Activated CD4-positive, alpha-beta memory T cell treated with anti-CD3 and anti-CD28 coated beads for 36 hours (primary cell): ENCODE results near the gene MDH1B. TPM values are rescaled to one million over a fixed set of nuclear protein-coding genes. Genes with fewer than 3 reads are reported as not detected.

Experiments
- CTCF ChIA-PET: fragments of 350-600 bp; sonication (Branson Sonifier 250); formaldehyde crosslinking; loops from one replicate; lab custom pipeline; 2021; ENCODE audit warnings: antibody characterized with exemption, inconsistent platforms; lab: Charles Lee
- POLR2A ChIA-PET: fragments of 350-600 bp; sonication (Branson Sonifier 250); formaldehyde crosslinking; loops from one replicate; lab custom pipeline; 2021; ENCODE audit warnings: antibody characterized with exemption; lab: Charles Lee
- DNase-seq: peaks from one replicate; pipeline ENCODE4 v3.0.0-alpha.2; 2020
- H3K27ac Mint-ChIP-seq: one replicate; pipeline ENCODE4 v1.8.0; 2021; ENCODE audit warnings: mixed read lengths
- H3K27me3 Mint-ChIP-seq: one replicate; pipeline ENCODE4 v1.8.0; 2021; ENCODE audit warnings: mixed read lengths
- H3K36me3 Mint-ChIP-seq: one replicate; pipeline ENCODE4 v1.8.0; 2021; ENCODE audit warnings: mixed read lengths
- H3K4me1 Mint-ChIP-seq: one replicate; pipeline ENCODE4 v1.8.0; 2021; ENCODE audit warnings: low read depth, mixed read lengths
- H3K4me3 Mint-ChIP-seq: one replicate; pipeline ENCODE4 v1.8.0; 2021; ENCODE audit warnings: mild to moderate bottlenecking, mixed read lengths
- H3K9me3 Mint-ChIP-seq: one replicate; pipeline ENCODE4 v1.8.0; 2021; ENCODE audit warnings: mixed read lengths
- intact Hi-C: fragments of 100-400 bp; cut with micrococcal nuclease; formaldehyde crosslinking; loops from one replicate; pipeline ENCODE4 v1.15.1; 2023
- total RNA-seq, 2 experiments: library from RNA; stranded (reverse); gene quantifications; one replicate each; pipeline ENCODE4 v1.2.3, GENCODE V29; 2021

Gene MDH1B
- total RNA-seq, 2 experiments from 2014 or later = 0.74 to 0.87 TPM

- Mint-ChIP-seq H3K4me1 (peaks cover 29% of the 10 kb centered on the region), H3K27ac (peak overlapping the region; percentile 96), H3K27me3 (no peaks in the 10 kb centered on the region), H3K36me3 (peaks cover 10% of the 10 kb centered on the region), H3K4me3 (peak overlapping the region; percentile 93), H3K9me3 (no peaks in the 10 kb centered on the region)
- intact Hi-C loops = loop anchor here (1.0 to 10.0 kb wide), 10 partner anchors 27 to 1503 kb away; partner anchors contain the start of genes CREB1, EEF1B2, INO80D and NDUFS1
- ChIA-PET CTCF (interaction anchor here (0.9 to 2.1 kb wide), 5 partner anchors 17 to 48 kb away, joined by 3 to 9 read pairs (median 3); no protein-coding TSS in a partner anchor), POLR2A (interaction anchor here (0.9 to 1.6 kb wide), 6 partner anchors 10 to 766 kb away, joined by 3 to 11 read pairs (median 4); partner anchors contain the start of genes CREB1 and KLF7)
- no peak for DNase-seq
These were observed 371 bp downstream of the MDH1B start for GRCh38 chr2:206764673-206765241.

GRCh38 chr2:206756816-206757215, 8.3 kb downstream of the MDH1B start:
- H3K4me3 Mint-ChIP-seq = no peak overlapping the region
- H3K4me1 Mint-ChIP-seq = no peaks in the 10 kb centered on the region
- H3K27ac Mint-ChIP-seq = no peak overlapping the region
- ChIA-PET CTCF (no interaction called here), POLR2A (no interaction called here)
- no peaks in the 10 kb centered on the region for H3K9me3 Mint-ChIP-seq
- intact Hi-C loops = no loop called here
- H3K27me3 Mint-ChIP-seq = peaks cover 21% of the 10 kb centered on the region
- DNase-seq = no peak
- no peaks in the 10 kb centered on the region for H3K36me3 Mint-ChIP-seq

GRCh38 chr2:206740800-206741199, 24.3 kb downstream of the MDH1B start:
- H3K4me1 Mint-ChIP-seq = peaks cover 3% of the 10 kb centered on the region
- ChIA-PET POLR2A (no interaction called here), CTCF (no interaction called here)
- H3K36me3 Mint-ChIP-seq = no peaks in the 10 kb centered on the region
- intact Hi-C loops = no loop called here
- no peak overlapping the region for H3K4me3 Mint-ChIP-seq
- H3K9me3 Mint-ChIP-seq = no peaks in the 10 kb centered on the region
- H3K27ac Mint-ChIP-seq = no peak overlapping the region
- peaks cover 13% of the 10 kb centered on the region for H3K27me3 Mint-ChIP-seq
- no peak for DNase-seq

GRCh38 chr2:206739271-206739670, 25.9 kb downstream of the MDH1B start:
- ChIA-PET POLR2A (no interaction called here), CTCF (no interaction called here)
- Mint-ChIP-seq H3K27me3 (peaks cover 15% of the 10 kb centered on the region), H3K4me1 (peaks cover 3% of the 10 kb centered on the region), H3K36me3 (no peaks in the 10 kb centered on the region), H3K9me3 (no peaks in the 10 kb centered on the region), H3K27ac (no peak overlapping the region), H3K4me3 (no peak overlapping the region)
- intact Hi-C loops = no loop called here
- DNase-seq = no peak

- POLR2A ChIA-PET = interaction anchor here (1.4 to 1.6 kb wide), 2 partner anchors 28 to 770 kb away, joined by 5 to 11 read pairs; partner anchors contain the start of genes FASTKD2 and MDH1B
- intact Hi-C loops = loop anchor here (1.0 kb wide), 1 partner anchor 28 kb away; the partner anchor contains the start of genes FASTKD2 and MDH1B
- peak; percentile 9 for DNase-seq
- Mint-ChIP-seq H3K36me3 (no peaks in the 10 kb centered on the region), H3K9me3 (no peaks in the 10 kb centered on the region), H3K27ac (no peak overlapping the region), H3K27me3 (peaks cover 8% of the 10 kb centered on the region), H3K4me3 (no peak overlapping the region), H3K4me1 (peaks cover 3% of the 10 kb centered on the region)
- CTCF ChIA-PET = interaction anchor here (1.0 to 1.4 kb wide), 3 partner anchors 42 to 177 kb away, joined by 3 to 5 read pairs (median 4); no protein-coding TSS in a partner anchor
These were observed 28.2 kb downstream of the MDH1B start for GRCh38 chr2:206736935-206737334.

GRCh38 chr2:206733341-206733740, 31.8 kb downstream of the MDH1B start:
- DNase-seq = no peak
- Mint-ChIP-seq H3K4me3 (no peak overlapping the region), H3K9me3 (no peaks in the 10 kb centered on the region), H3K27me3 (peaks cover 18% of the 10 kb centered on the region), H3K4me1 (peaks cover 3% of the 10 kb centered on the region), H3K36me3 (no peaks in the 10 kb centered on the region), H3K27ac (no peak overlapping the region)
- ChIA-PET POLR2A (no interaction called here), CTCF (no interaction called here)
- intact Hi-C loops = no loop called here

GRCh38 chr2:206728277-206729199, 36.6 kb downstream of the MDH1B start:
- Mint-ChIP-seq H3K4me3 (no peak overlapping the region), H3K27ac (no peak overlapping the region), H3K27me3 (peaks cover 33% of the 10 kb centered on the region), H3K36me3 (no peaks in the 10 kb centered on the region), H3K9me3 (no peaks in the 10 kb centered on the region), H3K4me1 (no peaks in the 10 kb centered on the region)
- CTCF ChIA-PET = no interaction called here
- peak; percentile 10 for DNase-seq
- intact Hi-C loops = no loop called here
- POLR2A ChIA-PET = no interaction called here

- Mint-ChIP-seq H3K4me3 (no peak overlapping the region), H3K27ac (no peak overlapping the region), H3K27me3 (peaks cover 31% of the 10 kb centered on the region), H3K4me1 (no peaks in the 10 kb centered on the region), H3K9me3 (peaks cover under 1% of the 10 kb centered on the region), H3K36me3 (no peaks in the 10 kb centered on the region)
- ChIA-PET POLR2A (no interaction called here), CTCF (no interaction called here)
- intact Hi-C loops = no loop called here
- no peak for DNase-seq
These were observed 37.8 kb downstream of the MDH1B start for GRCh38 chr2:206727287-206727686.

GRCh38 chr2:206723288-206723687, 41.8 kb downstream of the MDH1B start:
- CTCF ChIA-PET = no interaction called here
- Mint-ChIP-seq H3K36me3 (no peaks in the 10 kb centered on the region), H3K9me3 (peaks cover 4% of the 10 kb centered on the region), H3K27me3 (peaks cover 30% of the 10 kb centered on the region), H3K27ac (no peak overlapping the region), H3K4me3 (no peak overlapping the region), H3K4me1 (no peaks in the 10 kb centered on the region)
- no peak for DNase-seq
- POLR2A ChIA-PET = no interaction called here
- intact Hi-C loops = no loop called here

GRCh38 chr2:206721256-206721920, 43.7 kb downstream of the MDH1B start:
- H3K27me3 Mint-ChIP-seq = peaks cover 20% of the 10 kb centered on the region
- H3K27ac Mint-ChIP-seq = no peak overlapping the region
- ChIA-PET CTCF (interaction anchor here (0.7 kb wide), 1 partner anchor 1533 kb away, joined by 3 read pairs; no protein-coding TSS in a partner anchor), POLR2A (interaction anchor here (0.6 kb wide), 1 partner anchor 75 kb away, joined by 4 read pairs; no protein-coding TSS in a partner anchor)
- intact Hi-C loops = no loop called here
- no peaks in the 10 kb centered on the region for H3K36me3 Mint-ChIP-seq
- peaks cover 4% of the 10 kb centered on the region for H3K9me3 Mint-ChIP-seq
- no peaks in the 10 kb centered on the region for H3K4me1 Mint-ChIP-seq
- no peak overlapping the region for H3K4me3 Mint-ChIP-seq
- no peak for DNase-seq

GRCh38 chr2:206718296-206718695, 46.8 kb downstream of the MDH1B start, which contains the start of gene DYTN:
TSS of gene DYTN (minus strand) at chr2:206718396. CDS start at chr2:206718279, 117 bp downstream.
- no peak within 1 kb of the TSS for H3K27ac Mint-ChIP-seq
- H3K9me3 Mint-ChIP-seq = peaks cover 4% of the 10 kb centered on the region
- no peak within 1 kb of the TSS for H3K4me3 Mint-ChIP-seq
- ChIA-PET CTCF (no interaction called here), POLR2A (no interaction called here)
- intact Hi-C loops = no loop called here
- no peak for DNase-seq
- peaks cover 6% of the 10 kb centered on the region for H3K4me1 Mint-ChIP-seq
- H3K27me3 Mint-ChIP-seq = peaks cover 22% of the 10 kb centered on the region
- H3K36me3 Mint-ChIP-seq = no peaks in the 10 kb centered on the region
